LHCN-M2 (cell line): ENCODE results near the gene NAA80. TPM values are rescaled to one million over a fixed set of nuclear protein-coding genes. Genes with fewer than 3 reads are reported as not detected.
"Not testable (repeated sequence)": the region's sequence is repeated elsewhere in the genome, so short reads cannot be mapped to it uniquely, and the experiment has no call there.

Experiments used
- DNase-seq: peaks from one replicate; pipeline ENCODE4 v3.0.0-alpha.2; 2012; ENCODE audit warnings: low read depth
- total RNA-seq: library from RNA; depleted of rRNA; stranded (reverse); fragments of >200 nt; gene quantifications from 2 replicates; pipeline ENCODE4 v1.2.3, GENCODE V29; 2014

Gene NAA80
- total RNA-seq, 1 experiment from 2014 or later, result 12.7 TPM

- DNase-seq, result no peak
These were observed 15.6 kb upstream of the NAA80 start for GRCh38 chr3:50314816-50315215.

GRCh38 chr3:50314342-50314741, 15.1 kb upstream of the NAA80 start:
- DNase-seq, result no peak

- DNase-seq, result not testable (repeated sequence)
These were observed 12.8 kb upstream of the NAA80 start for GRCh38 chr3:50312041-50312440.

GRCh38 chr3:50304601-50305000, 5.4 kb upstream of the NAA80 start:
- DNase-seq, result peak; percentile 16

- no peak for DNase-seq
These were observed 4.0 kb upstream of the NAA80 start, which contains the start of gene HYAL1 for GRCh38 chr3:50303013-50303815. Gene HYAL1 (minus strand): TSS chr3:50303574. CDS start chr3:50302956, 618 bp downstream.

- no peak for DNase-seq
These were observed 3.1 kb upstream of the NAA80 start for GRCh38 chr3:50302095-50303012.

GRCh38 chr3:50300681-50301254, 1.6 kb upstream of the NAA80 start:
- no peak for DNase-seq

- peak; percentile 23 for DNase-seq
These were observed 900 bp upstream of the NAA80 start for GRCh38 chr3:50299929-50300680.

GRCh38 chr3:50299638-50299928, 378 bp upstream of the NAA80 start:
- DNase-seq, result no peak

- DNase-seq, result no peak
These were observed 1.1 kb downstream of the NAA80 start for GRCh38 chr3:50297896-50298725.

- DNase-seq, result no peak
These were observed 1.8 kb downstream of the NAA80 start for GRCh38 chr3:50297384-50297775.

- no peak for DNase-seq
These were observed 2.4 kb downstream of the NAA80 start for GRCh38 chr3:50296721-50297383.

GRCh38 chr3:50295553-50296431, 3.4 kb downstream of the NAA80 start:
- no peak for DNase-seq

- no peak for DNase-seq
These were observed 4.5 kb downstream of the NAA80 start for GRCh38 chr3:50294492-50295403.

- DNase-seq, result no peak
These were observed 5.1 kb downstream of the NAA80 start for GRCh38 chr3:50294089-50294488.

- DNase-seq, result no peak
These were observed 6.0 kb downstream of the NAA80 start for GRCh38 chr3:50293079-50293801.
